ENCODE data around the gene MED13L. TPM values are rescaled to one million over a fixed set of nuclear protein-coding genes. Genes with fewer than 3 reads are reported as not detected.

Gene MED13L
- total RNA-seq, 4 donors from 2014 or later = 173 to 222 (median 192) TPM

DNA sequence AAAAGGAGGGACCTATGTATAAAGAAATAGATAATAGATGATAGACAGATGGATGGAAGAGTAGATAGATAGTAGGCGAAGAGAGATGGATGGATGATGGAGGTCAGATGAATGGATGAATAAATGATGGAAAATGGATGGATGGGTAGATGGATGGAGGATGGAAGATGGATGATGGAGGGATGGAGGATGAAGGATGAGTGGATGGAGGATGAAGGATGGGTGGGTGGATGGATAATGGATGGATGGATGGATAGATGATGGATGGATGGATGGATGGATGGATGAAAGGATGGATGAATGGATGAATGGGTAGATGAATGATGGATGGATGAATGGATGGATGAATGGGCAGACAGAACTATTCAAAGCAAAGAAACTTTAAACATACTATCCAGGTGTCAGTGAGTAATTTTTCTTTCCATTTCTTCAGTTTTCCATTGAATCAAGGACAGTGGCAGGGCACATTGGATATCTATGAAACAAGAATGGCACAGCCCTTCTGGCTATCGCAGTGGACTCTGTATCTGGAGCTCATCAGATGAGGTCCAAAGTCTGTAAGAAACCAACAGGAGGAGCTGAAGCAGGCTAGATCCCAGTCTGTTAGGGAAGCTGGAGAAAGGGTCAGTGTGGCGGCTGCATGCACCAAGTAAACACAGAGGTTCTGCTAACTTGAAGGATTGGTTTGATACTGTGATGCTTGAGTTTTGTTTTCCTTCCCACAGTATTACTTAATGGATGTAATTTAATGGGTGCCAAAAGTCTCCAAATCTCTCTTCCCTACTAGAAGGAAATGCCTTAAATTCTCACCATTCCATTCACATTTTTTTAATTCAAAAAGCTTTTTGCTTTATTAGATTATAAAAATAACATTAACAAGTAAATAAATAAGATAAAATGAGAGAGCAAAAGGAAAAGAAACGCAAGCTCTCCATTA, 18.1 kb upstream of the MED13L start:
- no peak for TF ChIP-seq POLR2A (IDR thresholded peaks at IDR 0.05)
- TF ChIP-seq, protein P1, sequence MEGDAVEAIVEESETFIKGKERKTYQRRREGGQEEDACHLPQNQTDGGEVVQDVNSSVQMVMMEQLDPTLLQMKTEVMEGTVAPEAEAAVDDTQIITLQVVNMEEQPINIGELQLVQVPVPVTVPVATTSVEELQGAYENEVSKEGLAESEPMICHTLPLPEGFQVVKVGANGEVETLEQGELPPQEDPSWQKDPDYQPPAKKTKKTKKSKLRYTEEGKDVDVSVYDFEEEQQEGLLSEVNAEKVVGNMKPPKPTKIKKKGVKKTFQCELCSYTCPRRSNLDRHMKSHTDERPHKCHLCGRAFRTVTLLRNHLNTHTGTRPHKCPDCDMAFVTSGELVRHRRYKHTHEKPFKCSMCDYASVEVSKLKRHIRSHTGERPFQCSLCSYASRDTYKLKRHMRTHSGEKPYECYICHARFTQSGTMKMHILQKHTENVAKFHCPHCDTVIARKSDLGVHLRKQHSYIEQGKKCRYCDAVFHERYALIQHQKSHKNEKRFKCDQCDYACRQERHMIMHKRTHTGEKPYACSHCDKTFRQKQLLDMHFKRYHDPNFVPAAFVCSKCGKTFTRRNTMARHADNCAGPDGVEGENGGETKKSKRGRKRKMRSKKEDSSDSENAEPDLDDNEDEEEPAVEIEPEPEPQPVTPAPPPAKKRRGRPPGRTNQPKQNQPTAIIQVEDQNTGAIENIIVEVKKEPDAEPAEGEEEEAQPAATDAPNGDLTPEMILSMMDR (IDR thresholded peaks at IDR 0.05) = no peak
- TF ChIP-seq EP300 (IDR thresholded peaks at IDR 0.05) = no peak
- TF ChIP-seq POLR2AphosphoS5 (IDR thresholded peaks at IDR 0.05) = no peak
- no peaks in the 10 kb centered on the region for H3K27me3 ChIP-seq
- no peak overlapping the region for H3K4me3 ChIP-seq
- no peak overlapping the region for H3K27ac ChIP-seq
- ATAC-seq = no peak
- WGBS, 2 donors (ENCODE audit: low coverage in 1 of 2) = 62 to 100% methylated on average over 3 of the region's 4 CpGs
- peaks cover 14 to 38% (median 14%) of the 10 kb centered on the region in 3 donors for H3K4me1 ChIP-seq
- no peaks in the 10 kb centered on the region for H3K9me3 ChIP-seq
- no peaks in the 10 kb centered on the region for H3K36me3 ChIP-seq

DNA sequence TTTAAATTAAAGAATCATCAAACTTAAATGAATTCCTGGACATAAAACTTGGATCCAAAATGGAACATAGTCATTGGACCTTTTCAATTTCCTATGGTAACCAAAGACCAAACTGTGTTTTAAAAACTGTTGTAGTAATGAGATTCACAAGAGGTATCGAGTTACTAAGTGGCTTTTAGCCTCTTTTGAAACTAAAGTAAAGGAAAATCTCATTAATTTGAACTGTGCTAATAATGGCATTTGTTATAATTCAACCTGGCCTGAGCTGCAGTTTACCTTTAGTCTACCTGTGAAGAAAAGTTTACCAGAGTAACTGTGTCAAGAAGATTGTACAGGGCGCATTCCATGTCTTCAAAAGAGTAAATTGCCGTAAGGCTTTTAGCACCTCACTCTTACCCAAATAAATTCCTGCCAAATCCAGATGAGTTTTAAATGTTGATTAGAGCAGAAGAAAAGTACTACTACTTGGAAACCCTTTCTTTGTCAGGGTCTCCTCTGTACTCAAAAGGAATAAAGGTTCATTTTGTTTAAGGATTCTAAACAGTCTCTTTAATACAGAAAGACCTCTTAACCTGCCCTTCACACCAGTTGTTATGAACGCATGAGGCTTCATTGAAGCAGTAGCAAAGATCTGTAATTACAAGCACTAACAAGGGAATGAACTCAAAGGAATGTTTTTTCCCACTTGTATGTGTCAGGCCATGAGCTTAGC, 17.1 kb upstream of the MED13L start:
- peaks cover 5 to 28% (median 8%) of the 10 kb centered on the region in 3 donors for H3K4me1 ChIP-seq
- ATAC-seq = no peak
- H3K9me3 ChIP-seq = no peaks in the 10 kb centered on the region
- no peak overlapping the region for H3K27ac ChIP-seq
- no peaks in the 10 kb centered on the region for H3K27me3 ChIP-seq
- no peak overlapping the region for H3K4me3 ChIP-seq
- no peak for TF ChIP-seq EP300 (IDR thresholded peaks at IDR 0.05)
- 83 to 89% methylated on average over 4 of the region's 4 CpGs for WGBS, 2 donors (ENCODE audit: low coverage in 1 of 2)
- no peaks in the 10 kb centered on the region for H3K36me3 ChIP-seq

DNA sequence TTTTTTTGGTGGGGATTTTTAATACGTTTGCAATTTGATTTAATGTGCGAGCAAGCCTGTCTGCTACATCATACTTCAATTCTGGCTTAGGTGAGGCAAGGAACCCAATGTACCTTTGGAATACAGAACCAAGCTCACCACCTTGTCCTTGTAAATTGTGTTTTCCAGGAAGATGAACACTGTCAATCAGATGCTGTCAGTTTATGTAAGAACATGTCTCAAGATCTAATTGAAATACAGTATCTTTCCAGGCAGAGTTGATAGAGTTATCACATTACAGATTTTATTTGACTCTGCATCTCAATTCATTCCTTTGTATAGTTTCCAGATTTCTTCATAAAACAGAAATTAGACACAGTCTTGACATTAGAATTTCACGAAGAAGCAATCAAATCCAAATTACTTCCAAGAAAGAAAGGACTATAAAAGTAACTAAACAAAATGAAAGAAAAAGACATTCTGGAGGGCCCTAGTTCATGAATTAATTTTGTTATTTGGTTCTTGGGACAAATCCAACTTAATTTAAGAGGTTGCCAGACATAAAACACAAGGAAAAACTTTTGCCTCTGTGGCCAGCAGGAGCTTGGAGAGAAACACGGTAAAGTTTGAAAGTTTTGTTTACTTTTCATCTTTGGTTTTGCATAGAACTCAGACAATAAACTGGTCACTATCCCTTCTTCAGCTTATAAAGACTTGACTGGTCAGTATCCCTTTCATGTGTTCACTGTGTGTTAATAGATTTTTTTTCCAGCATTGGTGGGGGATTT, 16.4 kb upstream of the MED13L start:
- TF ChIP-seq, protein P1 (IDR thresholded peaks at IDR 0.05) = peak in 1 of 4 experiments; percentile 22
- no peak for TF ChIP-seq EP300 (IDR thresholded peaks at IDR 0.05)
- Histone ChIP-seq H3K9me3 (no peaks in the 10 kb centered on the region), H3K36me3 (no peaks in the 10 kb centered on the region), H3K27ac (peak overlapping the region in 1 of 4 donors; percentile 17), H3K4me3 (no peak overlapping the region), H3K27me3 (no peaks in the 10 kb centered on the region), H3K4me1 (peaks cover 0 to 20% (median under 1%) of the 10 kb centered on the region in 3 donors)
- no peak for ATAC-seq
- WGBS, 2 donors (ENCODE audit: low coverage in 1 of 2) = 25 to 58% methylated on average over 2 to 4 of the region's 4 CpGs

DNA sequence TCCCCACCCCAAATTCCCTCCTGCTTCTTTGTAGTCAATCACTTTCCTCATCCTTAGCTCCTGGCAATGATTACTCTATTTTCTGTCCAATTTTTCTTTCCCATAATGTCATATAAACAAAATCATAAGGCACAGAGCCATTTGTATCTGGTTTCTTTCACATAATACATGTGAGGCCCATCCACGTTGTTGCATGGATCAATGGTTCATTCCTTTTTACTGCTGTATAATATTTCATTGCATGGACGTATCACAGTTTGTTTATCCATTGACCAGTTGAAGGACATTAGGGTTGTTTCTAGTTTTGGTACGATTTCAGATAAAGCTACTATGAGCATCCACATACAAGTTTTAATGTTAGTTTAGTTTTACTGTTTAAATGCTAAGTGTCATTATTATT, 13.7 kb upstream of the MED13L start:
- peaks cover 0 to 18% (median 0%) of the 10 kb centered on the region in 3 donors for H3K4me1 ChIP-seq
- ATAC-seq = no peak
- no peak overlapping the region for H3K4me3 ChIP-seq
- H3K9me3 ChIP-seq = no peaks in the 10 kb centered on the region
- H3K36me3 ChIP-seq = no peaks in the 10 kb centered on the region
- WGBS, 2 donors (ENCODE audit: low coverage in 1 of 2) = 72 to 80% methylated on average over 3 of the region's 3 CpGs
- no peak for TF ChIP-seq EP300 (IDR thresholded peaks at IDR 0.05)
- no peak for TF ChIP-seq POLR2AphosphoS5 (IDR thresholded peaks at IDR 0.05)
- TF ChIP-seq, protein P1 (IDR thresholded peaks at IDR 0.05) = no peak
- TF ChIP-seq POLR2A (IDR thresholded peaks at IDR 0.05) = no peak
- H3K27ac ChIP-seq = no peak overlapping the region
- no peaks in the 10 kb centered on the region for H3K27me3 ChIP-seq

DNA sequence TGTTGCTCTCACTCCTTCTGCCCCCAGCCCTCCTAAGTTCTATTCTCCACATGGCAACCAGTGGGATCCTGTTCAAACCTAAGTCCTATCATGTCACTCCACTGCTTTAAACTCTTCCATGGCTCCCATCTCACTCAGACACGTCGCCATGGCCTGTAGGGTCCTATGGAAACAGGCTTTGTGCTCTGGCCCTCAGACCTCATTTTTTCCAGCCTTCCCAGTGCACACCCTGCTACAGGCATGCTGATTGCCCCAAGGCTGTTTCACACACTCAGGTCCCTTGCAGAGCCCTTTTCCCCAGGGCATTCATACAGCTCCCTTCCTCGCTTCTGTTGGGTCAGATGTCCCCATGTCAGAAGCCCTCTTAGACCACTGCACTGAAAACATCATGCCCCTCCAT, 11.2 kb upstream of the MED13L start:
- H3K4me1 ChIP-seq = peaks cover 0 to 3% (median 0%) of the 10 kb centered on the region in 3 donors
- H3K36me3 ChIP-seq = no peaks in the 10 kb centered on the region
- no peaks in the 10 kb centered on the region for H3K9me3 ChIP-seq
- TF ChIP-seq POLR2AphosphoS5 (IDR thresholded peaks at IDR 0.05) (no peak), EP300 (IDR thresholded peaks at IDR 0.05) (no peak), POLR2A (IDR thresholded peaks at IDR 0.05) (no peak)
- TF ChIP-seq, protein P1 (IDR thresholded peaks at IDR 0.05) = no peak
- H3K4me3 ChIP-seq = no peak overlapping the region
- H3K27ac ChIP-seq = no peak overlapping the region
- WGBS, 2 donors (ENCODE audit: low coverage in 1 of 2) = 97 to 100% methylated on average over 1 to 3 of the region's 3 CpGs
- no peaks in the 10 kb centered on the region for H3K27me3 ChIP-seq
- ATAC-seq = no peak
